NCI-H187 treated with DMSO at 0.1 percent for 48 hours (cell line): ENCODE data around the gene LRRK1.

ENCODE experiments used
- DNase-seq: peaks from one replicate; lab custom pipeline; 2025; lab: John Stamatoyannopoulos, UW

Gene LRRK1

GRCh38 chr15:101004986-101005747 lies 86.0 kb downstream of the LRRK1 start:
- no peak for DNase-seq

GRCh38 chr15:101006931-101007691 lies 88.0 kb downstream of the LRRK1 start:
- peak; percentile 49 for DNase-seq

- DNase-seq = peak; percentile 92
Measured at GRCh38 chr15:101008158-101009139, 89.3 kb downstream of the LRRK1 start.

- DNase-seq = no peak
Measured at GRCh38 chr15:101009176-101009575, 90.0 kb downstream of the LRRK1 start.

- no peak for DNase-seq
Measured at GRCh38 chr15:101010781-101011180, 91.6 kb downstream of the LRRK1 start.

- DNase-seq = no peak
Measured at GRCh38 chr15:101012326-101013200, 93.4 kb downstream of the LRRK1 start.

- DNase-seq = no peak
Measured at GRCh38 chr15:101013201-101013550, 94.0 kb downstream of the LRRK1 start.

- peak; percentile 99 for DNase-seq
Measured at GRCh38 chr15:101013769-101014675, 94.9 kb downstream of the LRRK1 start.

- DNase-seq = peak; percentile 19
Measured at GRCh38 chr15:101014921-101015841, 96.0 kb downstream of the LRRK1 start.

GRCh38 chr15:101016581-101016980 lies 97.4 kb downstream of the LRRK1 start:
- DNase-seq = no peak

GRCh38 chr15:101017093-101017754 lies 98.1 kb downstream of the LRRK1 start:
- DNase-seq = no peak

- no peak for DNase-seq
Measured at GRCh38 chr15:101018016-101018415, 98.9 kb downstream of the LRRK1 start.

- no peak for DNase-seq
Measured at GRCh38 chr15:101018450-101018849, 99.3 kb downstream of the LRRK1 start.

- DNase-seq = no peak
Measured at GRCh38 chr15:101019366-101019896, 100.3 kb downstream of the LRRK1 start.

- DNase-seq = no peak
Measured at GRCh38 chr15:101020451-101020850, 101.3 kb downstream of the LRRK1 start.

- DNase-seq = no peak
Measured at GRCh38 chr15:101020945-101021344, 101.8 kb downstream of the LRRK1 start.

GRCh38 chr15:101022306-101022705 lies 103.1 kb downstream of the LRRK1 start:
- no peak for DNase-seq

GRCh38 chr15:101022876-101023275 lies 103.7 kb downstream of the LRRK1 start:
- no peak for DNase-seq
